Erythroblast (primary cell): Measurements from ENCODE around the gene TEX264.
"Not testable (repeated sequence)": the region's sequence is repeated elsewhere in the genome, so short reads cannot be mapped to it uniquely, and the experiment has no call there.

Experiments
- DNase-seq, 2 experiments: peaks; one replicate each; lab custom pipeline; 2025; lab: John Stamatoyannopoulos, UW
- GATA1 ChIP-seq: IDR thresholded peaks from 2 replicates; pipeline ENCODE4 v1.6.1; 2011; ENCODE audit warnings: low read depth, mild to moderate bottlenecking, control low read depth, low read length, moderate library complexity
- POLR2A ChIP-seq: IDR thresholded peaks from 2 replicates; pipeline ENCODE4 v1.6.1; 2011; ENCODE audit warnings: mild to moderate bottlenecking, low read length

TEX264 gene

DNA sequence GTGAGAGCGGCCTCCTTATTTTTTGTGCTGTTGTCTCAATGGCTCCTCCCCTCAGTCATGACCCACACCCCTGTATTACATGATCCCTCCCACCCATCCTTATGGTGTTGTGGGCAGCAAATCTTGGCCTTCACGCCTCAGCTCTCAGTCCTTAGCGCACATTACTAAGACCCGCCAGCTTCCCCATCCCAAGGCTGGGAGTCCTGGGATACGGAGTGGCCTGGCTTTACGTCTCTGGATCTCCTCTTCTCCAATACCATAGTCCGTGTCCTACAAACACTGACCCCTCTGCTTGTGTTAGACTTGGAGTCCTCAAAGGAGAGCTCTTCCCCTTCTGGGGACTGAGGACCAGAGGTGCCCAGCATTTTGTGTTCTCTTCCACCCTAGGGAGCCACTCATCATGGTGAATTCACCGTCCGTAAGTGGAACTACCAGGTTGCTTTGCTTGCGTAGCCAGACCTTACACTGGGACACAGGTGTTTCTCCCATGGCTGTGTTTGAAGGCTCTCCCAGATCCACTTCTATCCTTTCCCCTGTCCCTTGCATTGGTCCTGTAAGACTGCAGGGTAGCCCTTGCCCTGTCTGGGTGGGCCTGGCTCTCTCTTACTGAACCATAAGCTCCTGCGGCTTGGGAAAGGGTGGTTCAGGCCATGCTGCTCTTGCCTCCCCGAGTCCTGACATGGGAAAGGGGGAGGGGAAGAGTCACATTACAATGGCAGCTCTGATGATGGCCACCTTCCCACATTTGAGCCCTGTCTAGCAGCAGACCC, 49.4 kb downstream of the TEX264 start:
- DNase-seq, result no peak
- TF ChIP-seq GATA1 (no peak), POLR2A (no peak)

DNA sequence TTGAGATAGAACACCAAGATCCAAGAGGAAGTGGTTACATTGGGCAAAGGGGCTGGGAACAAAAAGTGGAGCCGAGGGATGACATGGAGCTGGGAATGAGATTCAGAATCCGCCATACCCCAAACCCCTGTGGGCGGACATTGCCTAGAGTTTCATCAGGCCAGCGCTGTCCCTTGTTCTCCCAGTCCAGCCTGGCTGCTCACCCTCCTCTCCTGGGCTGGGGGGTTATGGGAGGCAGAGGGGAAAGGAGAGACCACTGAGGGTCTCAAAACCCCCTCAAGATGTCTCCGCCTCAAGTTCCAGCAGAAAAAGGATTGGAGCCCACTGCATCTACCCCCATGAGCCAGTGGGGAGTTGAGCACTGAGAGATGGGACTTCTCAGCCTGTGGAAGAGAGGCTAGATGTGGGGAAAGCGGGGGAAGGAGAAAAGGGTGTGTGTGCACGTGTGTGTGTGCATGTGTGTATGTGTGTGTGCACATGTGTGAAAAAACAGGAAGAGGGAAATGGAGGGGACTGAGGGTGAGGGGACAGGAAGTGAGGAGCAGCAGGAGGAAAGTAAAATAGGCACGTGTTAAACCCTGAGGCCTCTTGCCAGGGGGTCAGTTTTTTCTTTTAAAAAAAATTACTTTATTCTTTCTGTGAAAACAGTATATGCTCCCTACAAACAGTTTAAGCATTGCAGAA, 50.2 kb downstream of the TEX264 start:
- TF ChIP-seq GATA1 (no peak), POLR2A (no peak)

DNA sequence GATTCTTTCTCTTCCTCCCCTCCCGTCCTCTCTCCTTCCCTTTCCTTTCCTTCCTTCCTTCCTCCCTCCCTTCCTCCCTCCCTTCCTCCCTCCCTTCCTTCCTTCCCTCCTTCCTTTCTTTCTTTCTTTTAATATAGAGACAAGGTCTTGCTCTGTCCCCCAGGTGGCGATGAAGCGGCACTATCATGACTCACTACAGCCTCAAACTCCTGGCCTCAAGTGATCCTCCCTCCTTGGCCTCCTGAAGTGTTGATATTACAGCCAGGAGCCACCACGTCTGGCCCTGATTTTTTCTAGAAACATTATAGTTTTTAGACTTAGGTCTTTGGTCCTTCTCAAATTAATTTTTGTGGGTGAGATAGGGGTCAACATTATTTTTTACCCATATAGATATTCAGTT, 51.3 kb downstream of the TEX264 start:
- TF ChIP-seq GATA1 (no peak), POLR2A (no peak)
- peak; percentile 13 to 18 for DNase-seq

More for the DNA sequence above, 50.2 kb downstream of the TEX264 start:
- DNase-seq, result no peak

DNA sequence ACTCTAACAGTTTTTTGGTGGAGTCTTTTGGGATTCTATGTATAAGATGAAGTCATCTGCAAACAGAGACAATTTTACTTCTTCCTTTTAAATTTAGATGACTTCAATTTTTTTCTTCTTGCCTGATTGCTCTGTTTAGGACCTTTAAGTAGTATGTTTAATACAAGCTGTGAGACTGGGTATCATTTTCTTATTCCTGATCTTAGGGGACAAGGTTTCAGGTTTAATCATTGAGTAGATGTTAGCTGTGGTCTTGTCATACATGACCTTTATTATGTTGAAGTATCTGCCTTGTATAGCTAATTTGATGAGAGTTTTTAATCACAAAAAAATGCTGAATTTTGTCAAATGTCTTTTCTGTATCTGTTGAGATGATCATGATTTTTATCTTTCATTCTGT, 56.4 kb downstream of the TEX264 start:
- TF ChIP-seq GATA1 (no peak), POLR2A (no peak)
- DNase-seq, result no peak

DNA sequence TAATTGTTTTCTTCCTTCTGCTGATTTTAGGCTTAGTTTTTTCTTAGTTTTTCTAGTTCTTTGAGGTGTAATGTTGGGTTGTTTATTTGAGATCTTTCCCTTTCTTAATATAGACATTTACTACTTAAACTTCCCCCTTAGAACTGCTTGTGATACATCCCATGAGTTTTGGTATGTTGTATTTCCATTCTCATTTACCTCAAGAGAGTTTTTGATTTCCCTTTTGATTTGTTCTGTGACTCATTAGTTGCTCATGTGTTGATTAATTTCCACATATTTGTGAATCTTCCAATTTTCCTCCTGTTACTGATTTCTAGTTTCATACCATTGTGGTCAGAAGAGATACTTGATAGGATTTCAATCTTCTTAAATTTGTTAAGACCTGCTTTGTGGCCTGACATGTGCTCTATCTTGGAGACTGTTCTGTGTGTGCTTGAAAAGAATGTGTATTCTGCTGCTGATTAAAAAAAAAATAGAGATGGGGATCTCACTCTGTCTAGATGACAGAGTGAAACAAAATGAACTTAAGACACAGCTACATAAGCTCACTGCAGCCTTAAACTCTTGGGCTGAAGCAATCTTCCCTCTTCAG, 58.1 kb downstream of the TEX264 start:
- DNase-seq, result no peak
- TF ChIP-seq POLR2A (no peak), GATA1 (no peak)

DNA sequence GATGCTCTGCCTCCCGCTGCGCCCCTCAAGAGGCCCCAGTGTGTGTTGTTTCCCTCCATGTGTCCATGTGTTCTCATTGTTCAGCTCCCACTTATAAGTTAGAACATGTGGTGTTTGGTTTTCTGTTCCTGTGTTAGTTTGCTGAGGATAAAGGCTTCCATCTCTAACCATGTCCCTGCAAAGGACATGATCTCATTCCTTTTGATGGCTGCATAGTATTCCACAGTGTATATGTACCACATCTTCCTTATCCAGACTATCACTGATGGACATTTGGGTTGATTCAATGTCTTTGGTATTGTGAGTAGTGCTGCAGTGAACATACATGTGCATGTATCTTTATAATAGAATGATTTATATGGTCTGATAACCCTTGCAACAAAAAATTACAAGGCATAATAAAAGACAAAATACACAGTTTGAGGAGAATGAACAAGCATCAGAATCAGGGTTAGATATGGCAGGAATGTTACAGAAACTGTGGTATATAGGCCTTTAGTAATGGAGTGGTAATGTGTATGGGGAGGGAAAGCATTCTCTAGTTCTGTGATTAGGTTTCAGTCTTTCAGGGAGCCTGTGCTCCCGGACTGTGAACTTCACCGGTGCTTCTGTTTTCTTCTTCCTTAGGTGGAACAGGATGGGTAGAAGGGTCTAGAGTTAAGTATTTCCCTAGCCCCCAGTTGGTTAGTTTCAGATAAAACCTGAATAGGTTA, 63.0 kb downstream of the TEX264 start:
- no peak for DNase-seq
- TF ChIP-seq GATA1 (no peak), POLR2A (no peak)

GRCh38 chr3:51734572-51734907, 63.5 kb downstream of the TEX264 start:
- TF ChIP-seq POLR2A (no peak), GATA1 (no peak)
- no peak for DNase-seq

GRCh38 chr3:51735039-51735438, 64.0 kb downstream of the TEX264 start:
- TF ChIP-seq GATA1, result no peak
- DNase-seq, result no peak

- TF ChIP-seq POLR2A, result no peak
- no peak for TF ChIP-seq GATA1
These were observed 64.9 kb downstream of the TEX264 start for GRCh38 chr3:51735950-51736349.

GRCh38 chr3:51739110-51739509, 68.1 kb downstream of the TEX264 start:
- DNase-seq, result no peak
- TF ChIP-seq POLR2A (no peak), GATA1 (no peak)

More at GRCh38 chr3:51735950-51736349, 64.9 kb downstream of the TEX264 start:
- DNase-seq, result no peak

DNA sequence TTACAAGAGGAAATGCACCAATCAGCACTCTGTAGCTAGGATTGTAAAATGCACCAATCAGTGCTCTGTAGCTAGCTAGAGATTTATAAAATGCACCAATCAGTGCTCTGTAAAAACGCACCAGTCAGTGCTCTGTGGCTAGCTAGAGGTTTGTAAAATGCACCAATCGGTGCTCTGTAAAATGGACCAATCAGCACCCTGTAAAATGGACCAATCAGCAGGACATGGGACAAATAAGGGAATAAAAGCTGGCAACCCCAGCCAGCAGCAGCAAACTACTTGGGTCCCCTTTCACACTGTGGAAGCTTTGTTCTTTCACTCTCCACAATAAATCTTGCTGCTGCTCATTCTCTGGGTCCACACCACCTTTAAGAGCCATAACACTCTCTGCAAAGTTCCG, 71.3 kb downstream of the TEX264 start:
- not testable (repeated sequence) for DNase-seq

DNA sequence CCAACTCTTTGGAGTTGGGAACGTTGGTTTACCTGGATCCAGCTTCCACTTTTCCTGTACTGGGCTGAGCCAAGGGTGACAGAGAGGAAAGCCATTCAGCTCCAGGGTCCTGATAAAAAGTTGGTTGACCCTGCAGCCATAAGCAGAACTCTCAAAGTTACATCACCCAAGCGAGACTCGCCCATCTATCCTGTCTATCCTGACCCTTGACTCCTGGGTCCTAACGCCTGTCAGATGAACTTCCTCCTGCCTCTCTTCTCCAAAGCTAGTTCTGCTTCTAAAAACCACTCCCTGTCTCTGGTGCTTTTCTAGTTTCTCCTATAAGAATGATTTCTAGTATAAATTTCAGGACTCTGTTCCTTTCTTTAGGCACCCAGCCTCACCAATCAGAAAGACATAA, 71.9 kb downstream of the TEX264 start:
- DNase-seq, result peak; percentile 5 to 32

DNA sequence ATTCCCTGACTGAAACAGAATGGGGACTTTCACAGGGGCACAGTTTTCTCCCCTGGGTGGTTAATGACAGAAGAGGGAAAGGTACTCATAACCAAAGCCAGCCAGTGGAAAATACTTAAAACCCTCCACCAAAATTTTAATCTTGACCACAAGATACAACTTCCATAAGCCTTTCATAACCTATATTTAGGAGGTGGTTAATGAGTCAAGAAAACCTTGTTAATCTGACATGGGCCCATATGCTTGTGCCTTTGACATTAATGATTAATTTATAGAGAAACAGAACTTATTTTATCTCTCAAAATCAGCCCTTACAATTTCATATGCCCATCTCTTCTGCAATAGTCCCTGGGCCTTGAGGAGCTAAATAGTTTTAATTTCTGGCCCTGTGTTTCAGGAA, 76.8 kb downstream of the TEX264 start:
- DNase-seq, result no peak
- TF ChIP-seq GATA1, result no peak
- no peak for TF ChIP-seq POLR2A

GRCh38 chr3:51748327-51748726, 77.3 kb downstream of the TEX264 start:
- DNase-seq, result no peak
- TF ChIP-seq POLR2A (no peak), GATA1 (no peak)

GRCh38 chr3:51750878-51751277, 79.8 kb downstream of the TEX264 start:
- no peak for DNase-seq
- TF ChIP-seq POLR2A (no peak), GATA1 (no peak)

GRCh38 chr3:51751287-51751686, 80.2 kb downstream of the TEX264 start:
- DNase-seq, result no peak
- TF ChIP-seq POLR2A, result no peak
- TF ChIP-seq GATA1, result no peak
